Epithelial cell of proximal tubule (primary cell): ENCODE results near the gene RAMP3. TPM values are rescaled to one million over a fixed set of nuclear protein-coding genes. Genes with fewer than 3 reads are reported as not detected.

ENCODE experiments used
- DNase-seq: peaks from one replicate; pipeline ENCODE4 v3.0.0-alpha.2; 2011; ENCODE audit warnings: low read depth
- H3K4me3 ChIP-seq: 2 replicates; pipeline ENCODE4 v1.5.1; 2011; ENCODE audit warnings: low read depth, mild to moderate bottlenecking, low read length
- CTCF ChIP-seq: conservative IDR thresholded peaks from 2 replicates; pipeline ENCODE4 v1.5.1; 2012; ENCODE audit warnings: low read depth, mild to moderate bottlenecking, low read length
- total RNA-seq: library from RNA; depleted of rRNA; stranded (reverse); fragments of >200 nt; gene quantifications from 2 replicates; pipeline ENCODE4 v1.2.3, GENCODE V29; 2015

The RAMP3 gene
- total RNA-seq, 1 donor from 2014 or later: not detected

GRCh38 chr7:45179666-45180065, 22.1 kb downstream of the RAMP3 start:
- no peak for DNase-seq
- no peak for TF ChIP-seq CTCF
- H3K4me3 ChIP-seq: no peak overlapping the region

GRCh38 chr7:45180084-45180986, 22.7 kb downstream of the RAMP3 start:
- no peak for TF ChIP-seq CTCF
- H3K4me3 ChIP-seq: no peak overlapping the region
- DNase-seq: no peak

DNA sequence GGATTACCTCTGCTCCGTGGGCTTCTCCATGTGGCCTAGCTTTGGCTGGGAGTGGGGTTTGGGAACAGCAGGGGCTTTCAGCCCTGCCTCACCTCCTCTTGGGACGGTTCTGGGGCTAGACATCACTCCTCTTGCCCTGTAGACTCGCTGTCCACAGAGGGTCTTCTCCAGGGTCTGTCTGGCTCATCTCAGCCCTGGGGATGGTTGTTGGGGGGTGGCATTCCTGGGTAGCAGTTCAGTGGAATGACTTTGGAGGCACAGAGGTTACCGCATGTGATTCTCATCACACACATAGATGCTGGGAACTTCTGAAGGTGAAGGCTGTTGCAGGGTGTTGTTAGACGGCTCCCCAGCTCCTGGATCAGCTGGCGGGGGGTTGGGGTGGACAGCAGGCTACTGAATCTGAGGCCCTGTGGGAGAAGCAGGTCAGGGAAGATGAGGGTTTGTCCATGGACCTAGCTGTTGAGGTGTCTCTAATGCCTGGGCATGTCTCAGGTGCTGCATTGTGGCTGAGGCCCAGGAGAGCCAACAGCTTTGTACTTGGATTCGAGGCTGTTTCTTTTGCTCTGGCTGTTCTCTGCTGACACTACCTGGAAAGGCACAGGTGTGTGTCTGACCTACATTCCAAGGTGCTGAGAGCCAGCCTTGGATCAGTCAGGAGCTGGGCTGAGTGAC, 23.8 kb downstream of the RAMP3 start:
- H3K4me3 ChIP-seq: no peak overlapping the region
- DNase-seq: no peak
- no peak for TF ChIP-seq CTCF

- no peak for TF ChIP-seq CTCF
- H3K4me3 ChIP-seq: no peak overlapping the region
- no peak for DNase-seq
These were observed 24.6 kb downstream of the RAMP3 start for GRCh38 chr7:45181991-45182855.

- TF ChIP-seq CTCF: no peak
- H3K4me3 ChIP-seq: no peak overlapping the region
- DNase-seq: no peak
These were observed 25.5 kb downstream of the RAMP3 start for GRCh38 chr7:45182856-45183710.

DNA sequence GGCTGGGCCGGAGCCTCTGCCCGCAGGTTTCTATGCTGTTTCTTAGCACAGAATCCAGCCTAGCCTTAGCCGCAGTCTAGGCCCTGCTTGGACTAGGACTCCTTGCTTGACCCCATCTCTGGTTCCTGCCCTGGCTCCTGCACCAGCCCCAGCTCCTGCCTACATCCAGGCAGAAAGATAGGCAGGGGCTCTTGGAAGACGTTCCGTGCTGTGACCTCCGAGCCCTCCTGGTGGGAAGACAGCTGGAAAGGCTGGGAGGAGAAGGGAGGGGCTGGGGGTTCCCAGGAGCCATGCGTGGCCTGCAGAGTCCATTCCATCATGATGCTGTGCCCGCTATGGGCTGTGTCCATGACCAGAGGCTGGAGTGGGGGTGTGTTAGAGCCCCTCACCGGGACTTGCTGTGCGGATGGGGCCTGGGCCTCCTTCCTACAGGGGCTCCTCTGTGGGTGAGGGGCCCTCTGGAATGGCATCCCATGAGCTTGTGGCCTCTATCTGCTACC, 26.2 kb downstream of the RAMP3 start:
- DNase-seq: no peak
- H3K4me3 ChIP-seq: no peak overlapping the region
- no peak for TF ChIP-seq CTCF
